ENCODE measurements around the gene SASH1.

Gene SASH1

DNA sequence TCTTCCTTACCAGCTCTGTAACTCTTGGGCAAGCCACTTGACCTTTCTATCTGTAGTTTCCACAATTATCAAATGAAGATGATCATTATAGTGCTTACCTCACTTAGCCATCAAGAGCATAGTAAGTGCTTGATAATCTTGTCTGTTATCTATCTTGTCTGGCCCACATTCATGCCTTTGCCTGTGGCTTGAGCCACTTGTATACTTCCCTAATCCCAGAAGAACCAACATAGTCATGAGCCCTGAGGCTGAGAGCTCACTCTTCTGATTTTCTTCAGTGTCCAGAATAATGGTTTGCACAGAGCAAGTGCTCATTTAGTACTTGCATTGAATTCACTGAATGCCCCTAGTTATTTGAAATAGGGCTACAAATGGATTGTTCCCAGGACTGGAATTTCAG is 108.2 kb downstream of the SASH1 start:
- H3K27me3 ChIP-seq (ENCODE audit: control insufficient read depth in 5 of 5, insufficient read depth in 4 of 5, low read length in 5 of 5) = no peaks in the 10 kb centered on the region
- no peaks in the 10 kb centered on the region for H3K9me3 ChIP-seq (ENCODE audit: control insufficient read depth in 5 of 5, low read length in 5 of 5)
- H3K4me3 ChIP-seq (ENCODE audit: low read depth in 1 of 5, low read length in 5 of 5) = no peak overlapping the region
- peaks cover 2 to 73% (median 11%) of the 10 kb centered on the region in 5 donors for H3K4me1 ChIP-seq (ENCODE audit: control insufficient read depth in 5 of 5, insufficient read depth in 5 of 5, low read length in 5 of 5)
- H3K27ac ChIP-seq (ENCODE audit: low read depth, low read length) = peak overlapping the region; percentile 7
- H3K9ac ChIP-seq (ENCODE audit: low read length in 5 of 5) = no peak overlapping the region
- peaks cover 0 to 13% (median 9%) of the 10 kb centered on the region in 5 donors for H3K36me3 ChIP-seq (ENCODE audit: control insufficient read depth in 5 of 5, insufficient read depth in 5 of 5, low read length in 5 of 5)

DNA sequence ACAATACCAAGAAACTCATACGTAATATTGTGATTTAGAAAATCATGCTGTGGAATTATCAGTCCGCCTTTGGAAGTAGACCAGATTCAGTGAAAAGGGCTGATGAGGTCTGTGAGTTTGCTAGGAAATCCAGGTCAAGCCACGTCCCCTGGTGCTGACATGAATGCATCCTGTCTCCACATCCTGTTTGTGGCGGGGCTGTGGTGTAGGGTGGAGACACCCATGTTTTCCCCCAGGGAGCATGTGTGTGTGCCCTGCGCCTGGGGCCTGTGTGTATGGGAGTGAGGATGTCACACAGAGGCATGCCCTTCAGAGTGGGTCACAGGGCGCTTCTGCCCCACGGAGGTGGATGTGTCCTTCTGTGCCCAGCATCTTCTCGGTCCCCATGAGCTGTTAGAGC is 109.1 kb downstream of the SASH1 start:
- peaks cover 2 to 72% (median 11%) of the 10 kb centered on the region in 5 donors for H3K4me1 ChIP-seq (ENCODE audit: control insufficient read depth in 5 of 5, insufficient read depth in 5 of 5, low read length in 5 of 5)
- no peaks in the 10 kb centered on the region for H3K9me3 ChIP-seq (ENCODE audit: control insufficient read depth in 5 of 5, low read length in 5 of 5)
- peak overlapping the region; percentile 7 for H3K27ac ChIP-seq (ENCODE audit: low read depth, low read length)
- H3K27me3 ChIP-seq (ENCODE audit: control insufficient read depth in 5 of 5, insufficient read depth in 4 of 5, low read length in 5 of 5) = no peaks in the 10 kb centered on the region
- H3K9ac ChIP-seq (ENCODE audit: low read length in 5 of 5) = peak overlapping the region in 1 of 5 donors; percentile 38
- peaks cover 0 to 12% (median 9%) of the 10 kb centered on the region in 5 donors for H3K36me3 ChIP-seq (ENCODE audit: control insufficient read depth in 5 of 5, insufficient read depth in 5 of 5, low read length in 5 of 5)
- no peak overlapping the region for H3K4me3 ChIP-seq (ENCODE audit: low read depth in 1 of 5, low read length in 5 of 5)

DNA sequence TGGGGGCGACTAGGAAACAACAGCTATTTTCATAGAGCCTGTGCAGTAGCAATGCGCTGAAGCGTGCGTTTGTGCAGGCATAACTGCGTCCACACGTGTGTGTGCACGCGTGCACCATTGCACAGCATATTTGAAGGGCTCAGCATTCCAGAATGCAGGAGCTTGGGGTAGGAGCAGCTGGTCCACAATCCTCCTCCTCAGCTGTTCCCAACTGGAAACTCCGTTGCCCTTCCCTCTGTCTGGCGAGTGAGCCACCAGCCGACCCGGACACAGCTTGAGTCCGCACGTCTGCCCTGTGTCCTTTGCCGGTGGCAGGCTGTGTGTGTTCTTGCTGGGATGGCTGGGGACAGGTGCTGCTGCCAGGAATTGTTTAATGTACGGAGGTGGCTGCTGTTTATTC is 110.2 kb downstream of the SASH1 start:
- Histone ChIP-seq H3K4me3 (ENCODE audit: low read depth in 1 of 5, low read length in 5 of 5) (no peak overlapping the region), H3K36me3 (ENCODE audit: control insufficient read depth in 5 of 5, insufficient read depth in 5 of 5, low read length in 5 of 5) (peaks cover 0 to 10% (median 7%) of the 10 kb centered on the region in 5 donors), H3K4me1 (ENCODE audit: control insufficient read depth in 5 of 5, insufficient read depth in 5 of 5, low read length in 5 of 5) (peaks cover 2 to 60% (median 9%) of the 10 kb centered on the region in 5 donors), H3K9ac (ENCODE audit: low read length in 5 of 5) (no peak overlapping the region), H3K27ac (ENCODE audit: low read depth, low read length) (no peak overlapping the region), H3K9me3 (ENCODE audit: control insufficient read depth in 5 of 5, low read length in 5 of 5) (no peaks in the 10 kb centered on the region), H3K27me3 (ENCODE audit: control insufficient read depth in 5 of 5, insufficient read depth in 4 of 5, low read length in 5 of 5) (no peaks in the 10 kb centered on the region)

DNA sequence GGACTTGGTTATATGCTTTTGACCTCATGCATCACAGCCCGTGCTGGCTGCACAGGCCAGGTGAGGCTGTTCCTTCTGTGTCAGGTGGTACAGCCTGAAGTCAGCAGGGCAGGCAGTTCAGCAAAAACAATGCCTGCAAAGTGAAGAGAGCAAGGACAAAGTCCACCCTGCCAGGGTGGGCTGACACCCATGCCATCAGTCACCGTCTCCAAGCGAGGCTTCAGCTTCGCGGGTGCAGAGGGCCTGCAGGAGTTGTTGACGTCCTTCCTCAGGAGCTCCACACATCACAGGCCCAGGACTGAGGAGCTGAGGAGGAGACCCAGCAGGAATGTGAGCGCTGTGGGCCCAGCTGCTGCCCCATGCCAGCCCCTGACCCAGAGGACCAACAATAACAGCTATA is 111.3 kb downstream of the SASH1 start:
- no peaks in the 10 kb centered on the region for H3K27me3 ChIP-seq (ENCODE audit: control insufficient read depth in 5 of 5, insufficient read depth in 4 of 5, low read length in 5 of 5)
- H3K9me3 ChIP-seq (ENCODE audit: control insufficient read depth in 5 of 5, low read length in 5 of 5) = no peaks in the 10 kb centered on the region
- peaks cover 0 to 9% (median 7%) of the 10 kb centered on the region in 5 donors for H3K36me3 ChIP-seq (ENCODE audit: control insufficient read depth in 5 of 5, insufficient read depth in 5 of 5, low read length in 5 of 5)
- no peak overlapping the region for H3K4me3 ChIP-seq (ENCODE audit: low read depth in 1 of 5, low read length in 5 of 5)
- H3K9ac ChIP-seq (ENCODE audit: low read length in 5 of 5) = no peak overlapping the region
- no peak overlapping the region for H3K27ac ChIP-seq (ENCODE audit: low read depth, low read length)
- H3K4me1 ChIP-seq (ENCODE audit: control insufficient read depth in 5 of 5, insufficient read depth in 5 of 5, low read length in 5 of 5) = peaks cover 0 to 50% (median 6%) of the 10 kb centered on the region in 5 donors

DNA sequence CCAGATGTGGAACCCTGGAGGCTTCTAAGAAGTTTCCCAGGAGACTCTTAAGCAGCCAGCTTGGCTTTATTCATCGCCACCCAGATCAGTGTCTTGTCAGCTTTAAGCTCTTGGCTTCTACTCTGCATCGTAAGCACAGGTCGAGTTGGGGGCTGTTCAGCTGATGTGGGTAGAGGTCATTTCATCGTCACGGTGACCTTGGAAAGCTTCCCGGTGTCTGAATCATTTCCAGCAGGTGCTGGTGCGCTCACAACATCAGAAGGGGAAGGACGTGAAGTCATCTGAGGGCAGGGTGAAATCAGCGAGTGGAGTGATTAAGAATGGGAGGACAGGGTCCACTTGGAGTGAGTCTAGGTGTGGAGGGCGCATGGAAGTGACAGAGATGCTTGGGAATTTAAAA is 112.6 kb downstream of the SASH1 start:
- H3K4me3 ChIP-seq (ENCODE audit: low read depth in 1 of 5, low read length in 5 of 5) = no peak overlapping the region
- no peaks in the 10 kb centered on the region for H3K27me3 ChIP-seq (ENCODE audit: control insufficient read depth in 5 of 5, insufficient read depth in 4 of 5, low read length in 5 of 5)
- peaks cover 0 to 11% (median 7%) of the 10 kb centered on the region in 5 donors for H3K36me3 ChIP-seq (ENCODE audit: control insufficient read depth in 5 of 5, insufficient read depth in 5 of 5, low read length in 5 of 5)
- H3K9ac ChIP-seq (ENCODE audit: low read length in 5 of 5) = no peak overlapping the region
- H3K27ac ChIP-seq (ENCODE audit: low read depth, low read length) = peak overlapping the region; percentile 18
- no peaks in the 10 kb centered on the region for H3K9me3 ChIP-seq (ENCODE audit: control insufficient read depth in 5 of 5, low read length in 5 of 5)
- peaks cover 0 to 50% (median 6%) of the 10 kb centered on the region in 5 donors for H3K4me1 ChIP-seq (ENCODE audit: control insufficient read depth in 5 of 5, insufficient read depth in 5 of 5, low read length in 5 of 5)

DNA sequence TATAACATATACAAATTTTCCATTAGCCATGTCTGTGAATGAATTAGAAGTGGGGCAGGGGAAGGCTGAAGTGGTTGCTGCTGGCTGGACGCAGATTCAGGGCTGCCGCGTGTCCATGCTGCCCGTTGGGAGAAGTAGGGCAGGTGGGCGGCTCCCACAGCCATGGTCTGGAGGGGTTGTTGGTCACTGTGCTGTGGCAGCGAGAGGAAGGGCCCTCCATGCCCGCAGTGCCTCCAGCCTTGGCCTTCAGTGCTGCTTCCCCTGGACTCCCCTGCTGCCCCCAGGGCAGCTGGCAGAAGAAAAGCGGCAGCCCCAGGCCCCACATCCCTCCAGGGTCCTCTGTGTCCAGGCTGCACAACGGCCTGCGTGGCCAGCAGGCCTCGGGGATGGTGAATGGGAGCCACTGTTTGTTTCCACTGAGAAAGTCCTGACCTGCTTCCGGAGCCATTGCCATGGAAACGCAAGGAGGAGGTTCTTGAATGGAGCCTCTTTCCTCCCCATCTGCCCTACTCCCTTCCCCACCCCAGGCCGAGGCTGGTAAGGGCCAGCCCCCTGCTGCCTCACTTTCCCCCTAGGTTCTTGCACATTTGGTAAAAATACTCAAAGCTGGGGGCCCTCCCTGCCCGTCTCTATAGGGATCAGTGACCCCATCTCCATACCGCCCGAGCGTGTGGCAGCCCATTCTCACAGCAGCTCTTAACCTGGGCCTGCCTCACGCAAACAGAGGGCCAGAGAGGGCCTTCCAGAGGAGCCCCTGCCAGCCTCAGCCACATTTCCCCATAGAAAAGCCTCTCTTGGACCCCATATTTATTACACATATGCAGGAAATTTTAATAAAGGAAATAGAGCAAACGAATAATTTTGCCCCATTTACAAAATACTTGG is 113.3 kb downstream of the SASH1 start:
- Histone ChIP-seq H3K9me3 (ENCODE audit: control insufficient read depth in 5 of 5, low read length in 5 of 5) (no peaks in the 10 kb centered on the region), H3K27me3 (ENCODE audit: control insufficient read depth in 5 of 5, insufficient read depth in 4 of 5, low read length in 5 of 5) (no peaks in the 10 kb centered on the region), H3K9ac (ENCODE audit: low read length in 5 of 5) (no peak overlapping the region), H3K36me3 (ENCODE audit: control insufficient read depth in 5 of 5, insufficient read depth in 5 of 5, low read length in 5 of 5) (peaks cover 0 to 11% (median 7%) of the 10 kb centered on the region in 5 donors), H3K4me1 (ENCODE audit: control insufficient read depth in 5 of 5, insufficient read depth in 5 of 5, low read length in 5 of 5) (peaks cover 0 to 48% (median 6%) of the 10 kb centered on the region in 5 donors), H3K4me3 (ENCODE audit: low read depth in 1 of 5, low read length in 5 of 5) (no peak overlapping the region), H3K27ac (ENCODE audit: low read depth, low read length) (no peak overlapping the region)

DNA sequence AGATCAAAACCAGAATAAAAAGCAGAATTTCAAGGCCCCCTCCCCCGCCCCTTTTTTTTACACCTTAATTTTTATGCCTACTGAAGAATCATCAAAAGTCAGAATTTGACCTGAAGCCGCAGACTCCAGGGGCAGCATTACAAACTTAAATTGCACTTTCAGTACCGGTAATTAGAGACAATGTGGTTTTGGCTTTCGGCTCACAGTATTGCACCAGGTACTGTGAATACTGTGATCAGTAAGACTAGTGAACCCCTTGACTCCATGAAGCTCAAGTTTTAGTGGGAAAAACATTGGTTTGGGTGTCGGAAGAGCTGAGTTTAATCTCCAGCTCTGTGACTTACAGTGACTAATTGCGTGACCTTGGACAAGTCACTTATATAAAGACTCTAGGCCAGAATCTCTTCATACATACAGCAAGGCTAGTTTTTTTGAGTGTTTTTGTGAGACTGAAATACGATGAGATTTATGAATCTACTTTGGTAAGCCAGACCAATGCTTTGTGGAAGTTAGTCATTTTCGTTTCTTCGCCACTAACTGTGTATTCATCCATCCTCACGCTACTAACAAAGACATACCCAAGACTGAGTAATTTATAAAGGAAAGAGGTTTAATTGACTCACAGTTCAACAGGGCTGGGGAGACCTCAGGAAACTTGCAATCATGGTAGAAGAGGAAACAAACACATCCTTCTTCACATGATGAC is 114.7 kb downstream of the SASH1 start:
- Histone ChIP-seq H3K36me3 (ENCODE audit: control insufficient read depth in 5 of 5, insufficient read depth in 5 of 5, low read length in 5 of 5) (peaks cover 0 to 11% (median 7%) of the 10 kb centered on the region in 5 donors), H3K4me1 (ENCODE audit: control insufficient read depth in 5 of 5, insufficient read depth in 5 of 5, low read length in 5 of 5) (peaks cover 2 to 49% (median 6%) of the 10 kb centered on the region in 5 donors), H3K27me3 (ENCODE audit: control insufficient read depth in 5 of 5, insufficient read depth in 4 of 5, low read length in 5 of 5) (no peaks in the 10 kb centered on the region), H3K9me3 (ENCODE audit: control insufficient read depth in 5 of 5, low read length in 5 of 5) (no peaks in the 10 kb centered on the region), H3K4me3 (ENCODE audit: low read depth in 1 of 5, low read length in 5 of 5) (no peak overlapping the region), H3K9ac (ENCODE audit: low read length in 5 of 5) (no peak overlapping the region), H3K27ac (ENCODE audit: low read depth, low read length) (no peak overlapping the region)

DNA sequence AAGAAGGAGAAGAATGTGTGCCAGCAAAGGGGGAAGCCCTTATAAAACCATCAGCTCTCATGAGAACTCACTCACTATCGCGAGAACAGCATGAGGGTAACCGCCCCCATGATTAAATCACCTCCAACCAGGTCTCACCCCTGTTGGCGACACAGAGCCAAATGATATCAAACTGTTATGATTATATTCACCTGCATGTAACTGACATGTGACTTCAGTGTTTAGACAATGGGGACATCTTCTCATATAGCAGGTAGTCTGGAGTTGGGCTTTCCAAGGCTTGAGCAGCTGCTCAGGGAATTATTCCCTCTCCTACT is 115.2 kb downstream of the SASH1 start:
- Histone ChIP-seq H3K4me3 (ENCODE audit: low read depth in 1 of 5, low read length in 5 of 5) (no peak overlapping the region), H3K4me1 (ENCODE audit: control insufficient read depth in 5 of 5, insufficient read depth in 5 of 5, low read length in 5 of 5) (peaks cover 4 to 49% (median 6%) of the 10 kb centered on the region in 5 donors), H3K36me3 (ENCODE audit: control insufficient read depth in 5 of 5, insufficient read depth in 5 of 5, low read length in 5 of 5) (peaks cover 0 to 9% (median 7%) of the 10 kb centered on the region in 5 donors), H3K27me3 (ENCODE audit: control insufficient read depth in 5 of 5, insufficient read depth in 4 of 5, low read length in 5 of 5) (no peaks in the 10 kb centered on the region), H3K27ac (ENCODE audit: low read depth, low read length) (no peak overlapping the region), H3K9ac (ENCODE audit: low read length in 5 of 5) (no peak overlapping the region), H3K9me3 (ENCODE audit: control insufficient read depth in 5 of 5, low read length in 5 of 5) (no peaks in the 10 kb centered on the region)

DNA sequence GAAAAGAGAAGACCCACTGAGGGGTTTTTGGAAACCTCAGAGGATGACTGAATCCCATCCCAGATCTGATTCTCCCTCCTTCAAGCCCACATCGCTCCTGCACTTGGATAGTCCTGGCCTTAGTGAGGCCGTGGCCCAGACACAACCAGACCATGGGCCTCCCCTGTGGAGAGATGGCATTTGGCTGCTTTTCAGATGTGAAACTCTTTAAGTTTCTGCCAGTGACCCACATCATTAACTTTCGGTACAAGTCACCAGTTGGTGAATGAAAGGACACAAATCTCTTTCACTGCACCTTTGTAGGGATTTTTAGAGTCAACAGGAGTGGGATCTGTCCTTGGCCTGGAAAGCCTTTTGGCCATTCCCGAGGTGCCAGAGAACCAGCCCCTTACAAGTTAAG is 116.6 kb downstream of the SASH1 start:
- Histone ChIP-seq H3K4me3 (ENCODE audit: low read depth in 1 of 5, low read length in 5 of 5) (no peak overlapping the region), H3K36me3 (ENCODE audit: control insufficient read depth in 5 of 5, insufficient read depth in 5 of 5, low read length in 5 of 5) (peaks cover 0 to 6% (median 2%) of the 10 kb centered on the region in 5 donors), H3K9ac (ENCODE audit: low read length in 5 of 5) (no peak overlapping the region), H3K9me3 (ENCODE audit: control insufficient read depth in 5 of 5, low read length in 5 of 5) (no peaks in the 10 kb centered on the region), H3K4me1 (ENCODE audit: control insufficient read depth in 5 of 5, insufficient read depth in 5 of 5, low read length in 5 of 5) (peaks cover 4 to 38% (median 8%) of the 10 kb centered on the region in 5 donors), H3K27ac (ENCODE audit: low read depth, low read length) (no peak overlapping the region), H3K27me3 (ENCODE audit: control insufficient read depth in 5 of 5, insufficient read depth in 4 of 5, low read length in 5 of 5) (no peaks in the 10 kb centered on the region)
